Mucosa of descending colon (tissue), 3 donors: Measurements from ENCODE around the gene SEMA4C. TPM values are rescaled to one million over a fixed set of nuclear protein-coding genes. Genes with fewer than 3 reads are reported as not detected.

ENCODE experiments used
- ATAC-seq: fragments of 200-7000 bp; cut with Tn5 transposase; one replicate; pipeline ENCODE4 v1.9.1; 2020; ENCODE audit warnings: mild to moderate bottlenecking, moderate library complexity
- DNase-seq, 3 donors: peaks; one replicate each; pipeline ENCODE4 v3.0.0-alpha.2; 2020
- H3K36me3 ChIP-seq: fragments of 200-600 bp; one replicate; pipeline ENCODE4 v1.8.0; 2021; ENCODE audit warnings: low read depth, mild to moderate bottlenecking
- H3K4me1 ChIP-seq: fragments of 200-600 bp; one replicate; pipeline ENCODE4 v1.8.0; 2021; ENCODE audit warnings: low read depth, mild to moderate bottlenecking
- H3K4me3 ChIP-seq: fragments of 200-600 bp; one replicate; pipeline ENCODE4 v1.8.0; 2021; ENCODE audit warnings: mild to moderate bottlenecking
- H3K9me3 ChIP-seq: fragments of 200-600 bp; one replicate; pipeline ENCODE4 v1.8.0; 2021; ENCODE audit warnings: mild to moderate bottlenecking
- CTCF ChIP-seq: fragments of 200-600 bp; IDR thresholded peaks from one replicate; pipeline ENCODE4 v1.8.0; 2022; ENCODE audit warnings: antibody characterized with exemption, mild to moderate bottlenecking
- intact Hi-C, 2 donors: fragments of 100-400 bp; cut with DNase I in 1 of 2; cut with micrococcal nuclease in 1 of 2; formaldehyde crosslinking; loops; one replicate each; pipeline versions ENCODE4 v1.11.0 to v1.11.1; 2022; cut with DNase I, micrococcal nuclease
- total RNA-seq, 3 donors: library from RNA; stranded (reverse); fragmentation: NEBNext Ultra II Directional in 2 of 3; extraction: Animal tissue kit (Norgen Biotek cat#: 25700) in 2 of 3; gene quantifications; one replicate each; pipeline versions ENCODE4 v1.2.1 to v1.2.4, GENCODE V29; 2021 to 2023
- donor health status: DM: no; HTN: no; CAD: no; lungs with moderate emphysema.
- donor health status: DM: no; HTN: no; CAD: no.
- donor health status: DM: no; HTN: yes; CAD: no.

SEMA4C gene
- total RNA-seq, 3 donors from 2014 or later = 14.4 to 83.8 (median 17.5) TPM

DNA sequence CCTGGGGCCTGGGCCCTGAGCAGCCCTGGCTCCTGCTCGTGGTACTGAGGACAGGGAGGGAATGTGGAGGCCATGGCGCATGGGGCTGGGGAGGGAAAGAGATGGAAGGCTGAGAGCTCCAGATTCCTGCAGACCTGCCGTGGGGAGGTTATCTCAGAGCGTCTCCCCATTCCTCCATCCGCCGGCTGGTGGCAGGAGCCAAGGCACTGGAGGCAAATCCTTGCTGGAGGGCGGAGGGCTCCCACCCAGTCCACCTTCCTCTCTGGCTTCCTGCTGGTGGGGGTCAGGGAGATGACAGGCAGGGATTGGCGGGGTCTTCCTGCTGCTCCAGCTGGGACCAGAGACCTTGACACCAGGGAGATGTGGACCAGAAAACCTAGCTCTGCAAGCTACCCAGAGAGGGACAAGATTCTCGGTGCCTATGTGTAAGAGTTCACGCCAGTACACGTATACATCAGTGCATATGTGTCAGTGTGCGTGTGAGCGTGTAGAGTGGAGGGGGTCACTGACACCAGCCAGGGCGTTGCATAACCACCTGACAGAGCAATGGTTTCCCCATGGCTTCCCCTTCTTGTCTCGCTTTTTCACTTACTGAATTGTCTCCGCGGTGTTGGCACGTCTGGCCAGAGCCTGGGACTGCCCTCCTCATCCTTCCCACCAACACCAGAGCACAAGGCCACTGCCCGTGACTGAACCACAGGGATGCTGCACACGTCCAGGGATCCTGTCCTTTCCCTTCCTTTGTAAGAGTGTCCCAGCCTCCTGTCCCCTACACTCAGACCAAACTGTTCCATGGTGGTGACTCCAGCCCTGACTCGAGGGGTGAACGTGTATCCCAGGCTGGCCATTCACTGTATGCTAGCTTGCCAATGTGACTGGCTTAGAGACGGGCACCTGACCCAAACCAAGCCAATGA is 15.8 kb upstream of the SEMA4C start:
- H3K36me3 ChIP-seq = no peaks in the 10 kb centered on the region
- no peak for ATAC-seq
- intact Hi-C loops = no loop called here
- H3K4me1 ChIP-seq = peaks cover 18% of the 10 kb centered on the region
- H3K4me3 ChIP-seq = no peak overlapping the region
- TF ChIP-seq CTCF = no peak
- DNase-seq = no peak
- H3K9me3 ChIP-seq = no peaks in the 10 kb centered on the region

GRCh38 chr2:96884299-96885094 is 14.6 kb upstream of the SEMA4C start:
- Histone ChIP-seq H3K4me1 (peaks cover 18% of the 10 kb centered on the region), H3K36me3 (no peaks in the 10 kb centered on the region), H3K9me3 (no peaks in the 10 kb centered on the region), H3K4me3 (no peak overlapping the region)
- ATAC-seq (no peak), DNase-seq (no peak)
- intact Hi-C loops = no loop called here
- no peak for TF ChIP-seq CTCF

- H3K36me3 ChIP-seq = no peaks in the 10 kb centered on the region
- no peak overlapping the region for H3K4me3 ChIP-seq
- intact Hi-C loops = no loop called here
- peaks cover 10% of the 10 kb centered on the region for H3K4me1 ChIP-seq
- no peak for DNase-seq
- no peak for ATAC-seq
- no peak for TF ChIP-seq CTCF
- H3K9me3 ChIP-seq = no peaks in the 10 kb centered on the region
Measured at GRCh38 chr2:96883306-96883705, 13.4 kb upstream of the SEMA4C start.

DNA sequence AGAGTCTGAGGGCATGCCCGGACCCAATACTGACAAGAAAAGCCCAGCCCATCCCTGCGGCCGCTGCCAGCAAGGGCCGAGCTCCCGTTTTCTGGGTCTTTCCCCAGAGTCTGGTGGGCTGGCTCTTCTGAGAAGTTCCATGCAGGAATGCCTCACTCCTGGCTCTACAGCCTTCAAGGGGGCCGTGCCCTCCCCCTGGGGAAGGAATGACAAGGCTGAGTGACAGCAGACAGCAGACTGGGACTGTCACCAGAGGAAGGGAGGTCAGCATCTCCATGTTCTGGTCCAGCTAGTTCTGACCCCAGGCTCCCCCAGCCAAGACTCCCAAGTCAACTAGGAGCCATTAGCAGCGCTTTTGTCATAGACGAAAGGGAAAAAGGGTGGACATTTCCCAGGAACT is 13.0 kb upstream of the SEMA4C start:
- ATAC-seq = no peak
- intact Hi-C loops = no loop called here

DNA sequence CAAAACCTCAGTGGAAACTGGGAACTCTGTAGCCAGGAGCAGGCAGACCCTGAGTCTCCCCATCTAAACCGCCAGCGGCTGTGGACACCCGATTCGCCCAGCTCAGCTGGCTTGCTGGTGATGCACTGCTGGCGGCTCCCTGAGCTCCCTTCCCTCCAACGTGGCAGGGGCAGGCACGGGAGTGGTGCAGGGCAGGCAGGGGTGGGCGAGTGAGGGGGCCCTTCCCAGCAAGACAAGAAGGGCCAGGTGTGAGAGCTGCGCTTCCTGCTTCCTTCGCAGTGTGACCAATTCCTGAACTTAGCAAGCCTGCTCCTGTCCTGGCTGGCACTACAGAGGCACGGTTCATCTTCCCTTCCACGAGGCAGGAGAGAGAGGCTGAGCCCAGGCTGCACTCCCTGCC is 12.3 kb upstream of the SEMA4C start:
- no peaks in the 10 kb centered on the region for H3K4me1 ChIP-seq
- DNase-seq = no peak
- no peak for TF ChIP-seq CTCF
- no peak overlapping the region for H3K4me3 ChIP-seq
- intact Hi-C loops = no loop called here
- no peaks in the 10 kb centered on the region for H3K36me3 ChIP-seq
- no peak for ATAC-seq
- no peaks in the 10 kb centered on the region for H3K9me3 ChIP-seq

More for the DNA sequence above, 13.0 kb upstream of the SEMA4C start:
- Histone ChIP-seq H3K36me3 (no peaks in the 10 kb centered on the region), H3K4me3 (no peak overlapping the region), H3K4me1 (peaks cover 6% of the 10 kb centered on the region), H3K9me3 (no peaks in the 10 kb centered on the region)
- TF ChIP-seq CTCF = no peak
- DNase-seq = no peak
